Fibroblast of mammary gland (primary cell): ENCODE measurements around the gene TTL.

ENCODE experiments used
- DNase-seq: peaks from one replicate; pipeline ENCODE4 v3.0.0-alpha.2; 2010; ENCODE audit warnings: low read depth
- H3K4me3 ChIP-seq: 2 replicates; pipeline ENCODE4 v1.5.1; 2011; ENCODE audit warnings: low read depth, mild to moderate bottlenecking, low read length, moderate library complexity; ENCODE audit not compliant: control insufficient read depth
- CTCF ChIP-seq: conservative IDR thresholded peaks from 2 replicates; pipeline ENCODE4 v1.5.1; 2011; ENCODE audit warnings: low read depth, low read length, inconsistent platforms; ENCODE audit not compliant: control insufficient read depth, insufficient read depth

Gene TTL

GRCh38 chr2:112579241-112579640 is 97.3 kb downstream of the TTL start:
- peak; percentile 14 for TF ChIP-seq CTCF
- H3K4me3 ChIP-seq, result no peak overlapping the region
- peak; percentile 95 for DNase-seq

- H3K4me3 ChIP-seq, result no peak overlapping the region
- no peak for TF ChIP-seq CTCF
- DNase-seq, result no peak
Observed at GRCh38 chr2:112580084-112580483, 98.1 kb downstream of the TTL start.

- peak; percentile 56 for TF ChIP-seq CTCF
- no peak overlapping the region for H3K4me3 ChIP-seq
- DNase-seq, result peak; percentile 78
Observed at GRCh38 chr2:112582314-112582746, 100.4 kb downstream of the TTL start.

GRCh38 chr2:112583497-112584133 is 101.7 kb downstream of the TTL start:
- DNase-seq, result peak; percentile 44
- peak overlapping the region; percentile 88 for H3K4me3 ChIP-seq
- no peak for TF ChIP-seq CTCF

GRCh38 chr2:112584134-112584890 is 102.4 kb downstream of the TTL start, which contains the start of gene CHCHD5:
CHCHD5 (plus strand) TSS chr2:112584609; CDS start chr2:112584648, 39 bp downstream.
- no peak for TF ChIP-seq CTCF
- peak within 1 kb of the TSS; percentile 88 for H3K4me3 ChIP-seq
- peak; percentile 95 for DNase-seq

- peak overlapping the region; percentile 88 for H3K4me3 ChIP-seq
- TF ChIP-seq CTCF, result no peak
- no peak for DNase-seq
Observed at GRCh38 chr2:112584891-112585250, 102.9 kb downstream of the TTL start.
